IMR-90 (cell line): ENCODE data around the gene METTL23. TPM values are rescaled to one million over a fixed set of nuclear protein-coding genes. Genes with fewer than 3 reads are reported as not detected.

Experiments
- ATAC-seq: fragments of 200-7000 bp; cut with Tn5 transposase; 2 replicates; pipeline ENCODE4 v1.9.1; 2020; ENCODE audit warnings: low read depth, mild to moderate bottlenecking, moderate library complexity
- BruUV-seq: library from RNA; stranded (reverse); fragments of 400-500 nt; replicated peaks from 2 replicates; lab custom pipeline; 2021; lab: Mats Ljungman, UMichigan
- CTCF ChIA-PET: fragments of 300-600 bp; formaldehyde crosslinking; extraction: SDS; loops from one replicate; lab custom pipeline; 2021; ENCODE audit warnings: antibody characterized with exemption; lab: Yijun Ruan, JAX
- POLR2A ChIA-PET: fragments of 300-600 bp; sonication (Branson Sonifier 250); formaldehyde crosslinking; loops from one replicate; lab custom pipeline; 2022; ENCODE audit warnings: antibody characterized with exemption; ENCODE audit not compliant: unreplicated experiment; lab: Charles Lee
- DNase-seq: peaks from one replicate; pipeline ENCODE4 v3.0.0; 2013
- H2AFZ ChIP-seq: replicated peaks from 2 replicates; pipeline ENCODE3; 2013; ENCODE audit warnings: low read length, mild to moderate bottlenecking; ENCODE audit not compliant: poor library complexity
- H2AK5ac ChIP-seq: 2 replicates; pipeline ENCODE4 v1.6.1; 2013; ENCODE audit warnings: low read depth, low read length, inconsistent platforms
- H2AK9ac ChIP-seq: replicated peaks from 2 replicates; pipeline ENCODE3; 2013; ENCODE audit warnings: mild to moderate bottlenecking, low read depth, low read length, moderate library complexity; ENCODE audit not compliant: poor library complexity
- H2BK120ac ChIP-seq: 2 replicates; pipeline ENCODE4 v1.6.1; 2013; ENCODE audit warnings: low read depth, low read length, inconsistent platforms
- H2BK15ac ChIP-seq: 3 replicates; pipeline ENCODE4 v1.6.1; 2013; ENCODE audit warnings: low read depth, low read length, inconsistent platforms
- H2BK20ac ChIP-seq: 2 replicates; pipeline ENCODE4 v1.6.1; 2013; ENCODE audit warnings: low read depth, mild to moderate bottlenecking, inconsistent platforms, low read length, moderate library complexity
- H2BK5ac ChIP-seq: 2 replicates; pipeline ENCODE4 v1.6.1; 2013; ENCODE audit warnings: mild to moderate bottlenecking, low read depth, low read length, inconsistent platforms; ENCODE audit not compliant: poor library complexity, severe bottlenecking
- H3K14ac ChIP-seq: replicated peaks from 2 replicates; pipeline ENCODE4 v1.6.1; 2013; ENCODE audit warnings: low read depth, low read length, inconsistent platforms
- H3K18ac ChIP-seq: 2 replicates; pipeline ENCODE4 v1.6.1; 2013; ENCODE audit warnings: low read depth, low read length, control low read depth
- H3K23ac ChIP-seq: 2 replicates; pipeline ENCODE4 v1.6.1; 2013; ENCODE audit warnings: low read depth, low read length, inconsistent platforms
- H3K27ac ChIP-seq: 2 replicates; pipeline ENCODE4 v1.5.1; 2013; ENCODE audit warnings: mild to moderate bottlenecking, control low read depth, low read length; ENCODE audit not compliant: insufficient read depth
- H3K27me3 ChIP-seq: 2 replicates; pipeline ENCODE4 v1.6.1; 2013; ENCODE audit warnings: low read length; ENCODE audit not compliant: control insufficient read depth, insufficient read depth
- H3K36me3 ChIP-seq: 2 replicates; pipeline ENCODE4 v1.6.1; 2013; ENCODE audit warnings: low read length, mixed read lengths; ENCODE audit not compliant: control insufficient read depth, insufficient read depth
- H3K4ac ChIP-seq: 2 replicates; pipeline ENCODE4 v1.6.1; 2013; ENCODE audit warnings: low read depth, low read length, inconsistent platforms
- H3K4me1 ChIP-seq: 2 replicates; pipeline ENCODE4 v1.6.1; 2013; ENCODE audit warnings: low read length, mixed read lengths; ENCODE audit not compliant: control insufficient read depth, insufficient read depth
- H3K4me2 ChIP-seq: 2 replicates; pipeline ENCODE4 v1.6.1; 2013; ENCODE audit warnings: low read depth, mild to moderate bottlenecking, control low read depth, low read length, moderate library complexity
- H3K4me3 ChIP-seq: 2 replicates; pipeline ENCODE4 v1.5.1; 2013; ENCODE audit warnings: low read depth, mild to moderate bottlenecking, control low read depth, low read length, moderate library complexity; ENCODE audit not compliant: insufficient read depth
- H3K56ac ChIP-seq: 2 replicates; pipeline ENCODE4 v1.6.1; 2013; ENCODE audit warnings: low read length, inconsistent platforms; ENCODE audit not compliant: insufficient read depth; ENCODE audit errors: extremely low read depth
- H3K79me1 ChIP-seq, 2 experiments: 2 replicates each; pipeline ENCODE4 v1.6.1; 2013; ENCODE audit warnings: low read length in 2 of 2, inconsistent platforms in 1 of 2, low read depth in 1 of 2
- H3K9ac ChIP-seq: 2 replicates; pipeline ENCODE4 v1.6.1; 2013; ENCODE audit warnings: low read depth, low read length, control low read depth
- H3K9me1 ChIP-seq: 2 replicates; pipeline ENCODE4 v1.6.1; 2013; ENCODE audit warnings: low read length, inconsistent platforms; ENCODE audit not compliant: insufficient read depth
- H3K9me3 ChIP-seq: 2 replicates; pipeline ENCODE4 v1.6.1; 2013; ENCODE audit warnings: low read length; ENCODE audit not compliant: control insufficient read depth, insufficient read depth
- H4K20me1 ChIP-seq: 2 replicates; pipeline ENCODE4 v1.6.1; 2013; ENCODE audit warnings: low read length, inconsistent platforms; ENCODE audit not compliant: insufficient read depth
- H4K5ac ChIP-seq: 2 replicates; pipeline ENCODE4 v1.6.1; 2013; ENCODE audit warnings: mild to moderate bottlenecking, low read depth, low read length, control low read depth
- H4K8ac ChIP-seq, 2 experiments: 2 replicates each; pipeline ENCODE4 v1.6.1; 2013; ENCODE audit warnings: low read depth in 2 of 2, low read length in 2 of 2, control low read depth in 1 of 2, inconsistent platforms in 1 of 2
- H4K91ac ChIP-seq: 2 replicates; pipeline ENCODE4 v1.6.1; 2013; ENCODE audit warnings: low read depth, low read length, inconsistent platforms; ENCODE audit not compliant: insufficient read depth
- BHLHE40 ChIP-seq: fragments of 150-350 bp; IDR thresholded peaks from 2 replicates; pipeline ENCODE4 v1.6.1; 2016; ENCODE audit warnings: mild to moderate bottlenecking, low read depth, low read length
- CEBPB ChIP-seq: IDR thresholded peaks from 2 replicates; pipeline ENCODE4 v1.6.1; 2012; ENCODE audit warnings: low read depth, low read length, improper control_type of control experiment
- CHD1 ChIP-seq: IDR thresholded peaks from 2 replicates; pipeline ENCODE4 v1.6.1; 2012; ENCODE audit warnings: low read depth, low read length, improper control_type of control experiment
- CTCF ChIP-seq: conservative IDR thresholded peaks from 2 replicates; pipeline ENCODE4 v1.5.1; 2012; ENCODE audit warnings: mild to moderate bottlenecking, low read depth, low read length, improper control_type of control experiment
- ELK1 ChIP-seq: fragments of 150-350 bp; IDR thresholded peaks from 2 replicates; pipeline ENCODE4 v1.6.1; 2016; ENCODE audit warnings: low read depth, mild to moderate bottlenecking, low read length, moderate library complexity, borderline replicate concordance
- MAFK ChIP-seq: IDR thresholded peaks from 2 replicates; pipeline ENCODE4 v1.6.1; 2012; ENCODE audit warnings: low read depth, low read length, improper control_type of control experiment
- MAZ ChIP-seq: IDR thresholded peaks from 2 replicates; pipeline ENCODE4 v1.6.1; 2012; ENCODE audit warnings: low read depth, mild to moderate bottlenecking, low read length, improper control_type of control experiment, moderate library complexity, borderline replicate concordance
- MXI1 ChIP-seq: IDR thresholded peaks from 2 replicates; pipeline ENCODE4 v1.6.1; 2012; ENCODE audit warnings: low read depth, mild to moderate bottlenecking, low read length, moderate library complexity, borderline replicate concordance
- NFE2L2 ChIP-seq: fragments of 150-350 bp; IDR thresholded peaks from 2 replicates; pipeline ENCODE4 v1.6.1; 2016; ENCODE audit warnings: low read depth, mild to moderate bottlenecking, low read length
- POLR2A ChIP-seq: IDR thresholded peaks from 2 replicates; pipeline ENCODE4 v1.6.1; 2012; ENCODE audit warnings: mild to moderate bottlenecking, low read depth, low read length
- RCOR1 ChIP-seq: IDR thresholded peaks from 2 replicates; pipeline ENCODE4 v1.6.1; 2012; ENCODE audit warnings: mild to moderate bottlenecking, low read length, improper control_type of control experiment; ENCODE audit not compliant: insufficient replicate concordance
- RFX5 ChIP-seq: IDR thresholded peaks from 2 replicates; pipeline ENCODE4 v1.8.0; 2012; ENCODE audit warnings: low read depth, mild to moderate bottlenecking, low read length, moderate library complexity
- WGBS, 2 experiments: methylation state at CpG; one replicate each; pipeline versions ENCODE4 v1.1.5 to v1.1.7; 2013; ENCODE audit warnings: missing lambda C conversion rate in 2 of 2; ENCODE audit not compliant: insufficient read length in 1 of 2; ENCODE audit errors: extremely low coverage in 2 of 2; 5-methylcytosine and 5-hydroxymethylcytosine counted together
- dilution Hi-C: fragments of 300-500 bp; cut with HindIII; formaldehyde crosslinking; loops from one replicate; pipeline ENCODE4 v1.14.3; 2018; ENCODE audit warnings: low sequenced_read_pairs; ENCODE audit not compliant: unreplicated experiment
- in situ Hi-C: fragments of 300-500 bp; cut with MboI; formaldehyde crosslinking; loops from 3 replicates; pipeline ENCODE4 v1.14.3; 2019; ENCODE audit warnings: low sequenced_read_pairs, inconsistent platforms, mixed read lengths
- intact Hi-C: fragments of 100-400 bp; cut with micrococcal nuclease; formaldehyde crosslinking; loops from 2 replicates; pipeline ENCODE4 v1.10.0; 2022
- polyA plus RNA-seq, 3 experiments: library from polyadenylated mRNA; depleted of rRNA; stranded (reverse); fragments of >200 nt; gene quantifications; 2 replicates each; pipeline ENCODE4 v1.2.3, GENCODE V29; 2012; ENCODE audit warnings: low replicate concordance in 1 of 3
- total RNA-seq: library from RNA; depleted of rRNA; stranded (reverse); fragments of >200 nt; gene quantifications from 2 replicates; pipeline ENCODE4 v1.2.3, GENCODE V29; 2012
- TF ChIP-seq, protein P1 (sequence below): fragments of 150-350 bp; IDR thresholded peaks from 2 replicates; pipeline ENCODE4 v1.6.1; 2017; ENCODE audit warnings: mild to moderate bottlenecking, antibody characterized with exemption, low read length, low read depth

Gene METTL23
- total and polyA plus RNA-seq, 2 of the 4 experiments (the other 2 are of a cell fraction) = 18.8 to 32.1 TPM

- Histone ChIP-seq H4K91ac (peak overlapping the region; percentile 87; the same call in 1 of the 2 replicates), H3K18ac (no peak overlapping the region), H4K5ac (0 out of 2 replicates have a peak overlapping the region, but pooled peaks have one; percentile 22), H3K27me3 (no peaks in the 10 kb centered on the region), H4K20me1 (peaks cover 40% of the 10 kb centered on the region), H2BK20ac (no peak overlapping the region), H3K23ac (no peak overlapping the region; the same call in 1 of the 2 replicates), H3K9me1 (peaks cover 23% of the 10 kb centered on the region), H3K9ac (no peak overlapping the region), H2BK120ac (no peak overlapping the region), H3K4me1 (peaks cover 27% of the 10 kb centered on the region), H2BK5ac (no peak overlapping the region), H2BK15ac (no peak overlapping the region), H3K4me2 (no peak overlapping the region), H3K79me1 (peaks cover 18 to 84% of the 10 kb centered on the region in 2 experiments; a peak in 3 of 4 replicates), H3K14ac (no peak overlapping the region), H2AK5ac (peak overlapping the region; percentile 51), H3K4me3 (no peak overlapping the region), H2AK9ac (no peak overlapping the region), H3K56ac (no peak overlapping the region), H2AFZ (no peak overlapping the region), H4K8ac (no peak overlapping the region; a peak in 1 of 4 replicates), H3K36me3 (peaks cover 43% of the 10 kb centered on the region), H3K4ac (peak overlapping the region; percentile 89), H3K27ac (peak overlapping the region; percentile 12; the same call in 1 of the 2 replicates), H3K9me3 (no peaks in the 10 kb centered on the region)
- in situ Hi-C loops = no loop called here
- no peak for ATAC-seq
- no peak for DNase-seq
- intact Hi-C loops = loop anchor here (10.0 kb wide), 1 partner anchor 1918 kb away; no protein-coding TSS in a partner anchor
- dilution Hi-C loops = no loop called here
- WGBS, 2 experiments = 96% methylated on average over 5 of the region's 15 CpGs; no CpG with 5 or more reads in 1 of the 2 experiments
- ChIA-PET CTCF (interaction anchor here (0.8 kb wide), 1 partner anchor 27 kb away, joined by 3 read pairs; no protein-coding TSS in a partner anchor), POLR2A (no interaction called here)
- BruUV-seq = no TSS peak
- TF ChIP-seq MXI1 (no peak), MAFK (no peak), ELK1 (no peak), NFE2L2 (no peak), CHD1 (no peak), MAZ (no peak), CTCF (no peak), CEBPB (no peak), POLR2A (no peak), BHLHE40 (no peak), RCOR1 (no peak), RFX5 (no peak)
- TF ChIP-seq, protein P1, sequence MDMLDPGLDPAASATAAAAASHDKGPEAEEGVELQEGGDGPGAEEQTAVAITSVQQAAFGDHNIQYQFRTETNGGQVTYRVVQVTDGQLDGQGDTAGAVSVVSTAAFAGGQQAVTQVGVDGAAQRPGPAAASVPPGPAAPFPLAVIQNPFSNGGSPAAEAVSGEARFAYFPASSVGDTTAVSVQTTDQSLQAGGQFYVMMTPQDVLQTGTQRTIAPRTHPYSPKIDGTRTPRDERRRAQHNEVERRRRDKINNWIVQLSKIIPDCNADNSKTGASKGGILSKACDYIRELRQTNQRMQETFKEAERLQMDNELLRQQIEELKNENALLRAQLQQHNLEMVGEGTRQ = no peak
Observed at GRCh38 chr17:76686538-76687297, 39.9 kb upstream of the METTL23 start.
